Brain microvascular endothelial cell (primary cell): ENCODE data around the gene ZRANB2.

ENCODE experiments used
- DNase-seq: peaks from one replicate; pipeline ENCODE4 v3.0.0-alpha.2; 2020
- H3K27ac ChIP-seq: fragments of 250-450 bp; sonication (Bioruptor Pico); 2 replicates; pipeline ENCODE4 v1.5.1; 2020; ENCODE audit warnings: mild to moderate bottlenecking, moderate library complexity
- H3K27me3 ChIP-seq: fragments of 250-450 bp; sonication (Bioruptor Pico); replicated peaks from 2 replicates; pipeline ENCODE4 v1.5.1; 2020; ENCODE audit warnings: mild to moderate bottlenecking
- H3K36me3 ChIP-seq: fragments of 250-450 bp; sonication (Bioruptor Pico); replicated peaks from 2 replicates; pipeline ENCODE4 v1.5.1; 2020; ENCODE audit warnings: mild to moderate bottlenecking
- H3K4me3 ChIP-seq: 2 replicates; pipeline ENCODE4 v1.5.1; 2011; ENCODE audit warnings: low read depth, mild to moderate bottlenecking, control low read depth, low read length, moderate library complexity
- in situ Hi-C: cut with HindIII; loops from 2 replicates; pipeline ENCODE4 v1.10.0; 2017; ENCODE audit warnings: low sequenced_read_pairs, low pct_ligation_motif_present
- TF ChIP-seq, protein P1 (sequence below): IDR thresholded peaks from 2 replicates; pipeline ENCODE4 v1.5.1; 2011; ENCODE audit warnings: low read depth, mild to moderate bottlenecking, moderate library complexity, low read length, control low read depth, inconsistent platforms; ENCODE audit errors: missing control alignments

ZRANB2 gene

GRCh38 chr1:71037829-71038620 is 42.8 kb downstream of the ZRANB2 start:
- in situ Hi-C loops = no loop called here
- TF ChIP-seq, protein P1, sequence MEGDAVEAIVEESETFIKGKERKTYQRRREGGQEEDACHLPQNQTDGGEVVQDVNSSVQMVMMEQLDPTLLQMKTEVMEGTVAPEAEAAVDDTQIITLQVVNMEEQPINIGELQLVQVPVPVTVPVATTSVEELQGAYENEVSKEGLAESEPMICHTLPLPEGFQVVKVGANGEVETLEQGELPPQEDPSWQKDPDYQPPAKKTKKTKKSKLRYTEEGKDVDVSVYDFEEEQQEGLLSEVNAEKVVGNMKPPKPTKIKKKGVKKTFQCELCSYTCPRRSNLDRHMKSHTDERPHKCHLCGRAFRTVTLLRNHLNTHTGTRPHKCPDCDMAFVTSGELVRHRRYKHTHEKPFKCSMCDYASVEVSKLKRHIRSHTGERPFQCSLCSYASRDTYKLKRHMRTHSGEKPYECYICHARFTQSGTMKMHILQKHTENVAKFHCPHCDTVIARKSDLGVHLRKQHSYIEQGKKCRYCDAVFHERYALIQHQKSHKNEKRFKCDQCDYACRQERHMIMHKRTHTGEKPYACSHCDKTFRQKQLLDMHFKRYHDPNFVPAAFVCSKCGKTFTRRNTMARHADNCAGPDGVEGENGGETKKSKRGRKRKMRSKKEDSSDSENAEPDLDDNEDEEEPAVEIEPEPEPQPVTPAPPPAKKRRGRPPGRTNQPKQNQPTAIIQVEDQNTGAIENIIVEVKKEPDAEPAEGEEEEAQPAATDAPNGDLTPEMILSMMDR = no peak
- no peak for DNase-seq
- H3K4me3 ChIP-seq = no peak overlapping the region
- H3K27ac ChIP-seq = no peak overlapping the region
- H3K36me3 ChIP-seq = no peaks in the 10 kb centered on the region
- H3K27me3 ChIP-seq = no peaks in the 10 kb centered on the region

DNA sequence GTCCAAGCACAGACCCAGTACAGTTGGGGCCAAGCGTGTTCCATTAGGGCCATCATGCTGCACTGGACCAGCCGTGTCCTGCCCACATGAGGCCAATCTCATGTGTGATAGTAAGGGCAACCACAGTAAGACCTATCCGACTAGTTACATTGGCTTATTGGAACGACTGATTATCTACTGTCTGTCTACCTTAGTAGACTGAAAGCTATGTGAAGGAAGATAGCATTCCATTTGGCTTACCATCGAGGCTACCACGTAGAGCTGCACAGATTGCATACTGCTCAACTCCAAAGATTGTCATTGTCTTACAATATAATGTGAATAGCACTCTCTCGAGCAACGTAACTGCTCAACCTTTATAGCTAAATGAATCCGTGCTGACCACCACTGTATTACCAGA is 43.8 kb downstream of the ZRANB2 start:
- H3K27me3 ChIP-seq = no peaks in the 10 kb centered on the region
- H3K36me3 ChIP-seq = no peaks in the 10 kb centered on the region
- no peak for DNase-seq
- TF ChIP-seq, protein P1 = no peak
- no peak overlapping the region for H3K4me3 ChIP-seq
- in situ Hi-C loops = no loop called here
- H3K27ac ChIP-seq = no peak overlapping the region

- Histone ChIP-seq H3K27ac (no peak overlapping the region), H3K36me3 (no peaks in the 10 kb centered on the region), H3K4me3 (no peak overlapping the region), H3K27me3 (no peaks in the 10 kb centered on the region)
- DNase-seq = no peak
- TF ChIP-seq, protein P1 = no peak
- in situ Hi-C loops = no loop called here
Observed at GRCh38 chr1:71033136-71033535, 47.7 kb downstream of the ZRANB2 start.

GRCh38 chr1:71031426-71031825 is 49.4 kb downstream of the ZRANB2 start:
- no peak overlapping the region for H3K27ac ChIP-seq
- TF ChIP-seq, protein P1 = no peak
- DNase-seq = no peak
- no peak overlapping the region for H3K4me3 ChIP-seq
- H3K36me3 ChIP-seq = no peaks in the 10 kb centered on the region
- H3K27me3 ChIP-seq = no peaks in the 10 kb centered on the region
- in situ Hi-C loops = no loop called here

DNA sequence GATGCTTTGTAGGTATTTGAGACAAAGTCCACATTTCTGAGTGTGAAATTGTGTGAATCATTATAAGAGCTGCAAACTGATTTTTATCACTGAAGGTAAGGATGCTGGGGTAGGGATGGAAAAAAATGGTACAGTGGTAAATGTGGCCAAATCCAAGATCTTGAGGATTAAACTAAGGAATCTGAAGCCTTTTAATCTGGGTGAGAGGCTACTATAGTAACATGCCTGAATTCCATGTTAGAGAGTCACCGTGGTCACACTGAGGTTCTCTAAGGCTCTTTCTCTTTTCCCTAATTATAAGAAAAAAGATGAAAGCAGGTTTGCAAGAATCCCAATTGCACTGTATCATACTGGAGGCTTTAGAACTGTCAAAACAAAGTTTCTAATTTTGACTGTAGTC is 50.8 kb downstream of the ZRANB2 start:
- Histone ChIP-seq H3K4me3 (no peak overlapping the region), H3K36me3 (no peaks in the 10 kb centered on the region), H3K27me3 (no peaks in the 10 kb centered on the region), H3K27ac (no peak overlapping the region)
- in situ Hi-C loops = no loop called here
- no peak for DNase-seq
- TF ChIP-seq, protein P1 = no peak

DNA sequence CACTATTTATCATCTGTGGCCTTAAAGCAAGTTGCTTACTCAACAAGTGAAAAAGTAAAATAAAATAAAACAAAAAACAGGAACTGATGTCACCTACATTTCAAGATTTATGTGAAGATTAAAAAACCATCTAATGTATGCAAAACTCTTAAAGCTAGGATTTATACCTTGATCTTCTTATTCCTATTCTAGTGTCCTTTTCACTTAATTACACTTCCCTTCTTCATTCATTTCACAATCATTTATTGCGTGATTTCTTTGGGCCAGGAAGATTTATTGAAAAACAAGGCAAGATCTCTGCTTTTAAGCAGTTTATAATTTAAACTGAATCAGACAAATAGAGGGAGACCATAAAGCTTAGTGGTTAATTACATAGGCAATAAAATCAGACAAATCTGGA is 51.9 kb downstream of the ZRANB2 start:
- TF ChIP-seq, protein P1 = no peak
- Histone ChIP-seq H3K27me3 (no peaks in the 10 kb centered on the region), H3K27ac (no peak overlapping the region), H3K4me3 (no peak overlapping the region), H3K36me3 (no peaks in the 10 kb centered on the region)
- DNase-seq = no peak
- in situ Hi-C loops = no loop called here
